GM06990 (cell line): ENCODE data around the gene ABHD17A.

ENCODE experiments used
- DNase-seq: peaks from one replicate; pipeline ENCODE4 v3.0.0-alpha.2; 2011; ENCODE audit not compliant: insufficient read length; ENCODE audit errors: extremely low read depth
- H3K27me3 ChIP-seq: replicated peaks from 2 replicates; pipeline ENCODE4 v1.6.0; 2011; ENCODE audit warnings: low read length; ENCODE audit not compliant: control insufficient read depth, insufficient read depth
- H3K36me3 ChIP-seq: 2 replicates; pipeline ENCODE4 v1.5.1; 2011; ENCODE audit warnings: low read length; ENCODE audit not compliant: control insufficient read depth, insufficient read depth
- H3K4me3 ChIP-seq: replicated peaks from 2 replicates; pipeline ENCODE4 v1.5.1; 2011; ENCODE audit warnings: low read depth, mild to moderate bottlenecking, control low read depth, low read length
- TF ChIP-seq, protein P1 (sequence below): IDR thresholded peaks from 2 replicates; pipeline ENCODE4 v1.5.1; 2011; ENCODE audit warnings: low read length, control low read depth, mild to moderate bottlenecking, inconsistent platforms; ENCODE audit not compliant: insufficient read depth, poor library complexity, severe bottlenecking

ABHD17A gene

DNA sequence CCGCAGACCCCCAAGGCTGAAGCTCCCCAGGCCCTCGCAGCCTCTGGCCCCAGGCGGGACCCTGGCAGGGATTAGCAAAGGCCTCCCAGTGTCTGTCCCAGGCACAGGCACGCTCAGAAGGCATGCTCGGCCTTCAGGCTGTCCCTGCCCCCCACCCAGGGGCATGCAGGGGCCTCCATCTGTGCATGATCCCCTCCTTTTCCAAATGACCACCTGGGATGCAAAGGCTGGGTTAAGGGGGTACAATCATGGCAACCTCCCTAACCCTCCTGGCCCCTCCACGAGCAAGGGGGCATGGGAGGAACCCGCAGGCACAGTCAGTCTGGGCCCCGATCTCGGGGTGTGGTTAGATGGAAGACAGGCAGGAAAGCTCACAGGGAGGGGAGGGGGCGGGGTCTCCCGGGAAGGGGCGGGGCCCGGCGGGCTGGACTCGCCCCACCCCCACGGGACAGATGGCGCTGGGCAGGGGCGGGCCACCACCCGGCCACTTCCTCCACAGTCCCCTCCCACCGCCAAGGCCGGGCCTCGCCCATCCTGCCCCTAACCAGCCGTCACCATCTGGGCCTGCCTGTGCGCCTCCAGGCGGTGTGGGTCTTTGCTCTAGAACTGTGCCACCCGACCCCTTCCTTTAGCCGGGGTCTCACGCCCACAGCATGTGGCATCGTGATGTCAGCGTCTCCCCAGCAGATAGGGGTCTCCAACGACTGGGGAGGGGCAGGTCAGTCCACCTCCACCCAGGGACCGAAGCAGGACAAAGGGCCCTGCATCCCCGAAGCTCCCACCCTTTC, 30.1 kb downstream of the ABHD17A start:
- Histone ChIP-seq H3K27me3 (no peaks in the 10 kb centered on the region), H3K4me3 (peak overlapping the region; percentile 75), H3K36me3 (no peaks in the 10 kb centered on the region)
- TF ChIP-seq, protein P1, sequence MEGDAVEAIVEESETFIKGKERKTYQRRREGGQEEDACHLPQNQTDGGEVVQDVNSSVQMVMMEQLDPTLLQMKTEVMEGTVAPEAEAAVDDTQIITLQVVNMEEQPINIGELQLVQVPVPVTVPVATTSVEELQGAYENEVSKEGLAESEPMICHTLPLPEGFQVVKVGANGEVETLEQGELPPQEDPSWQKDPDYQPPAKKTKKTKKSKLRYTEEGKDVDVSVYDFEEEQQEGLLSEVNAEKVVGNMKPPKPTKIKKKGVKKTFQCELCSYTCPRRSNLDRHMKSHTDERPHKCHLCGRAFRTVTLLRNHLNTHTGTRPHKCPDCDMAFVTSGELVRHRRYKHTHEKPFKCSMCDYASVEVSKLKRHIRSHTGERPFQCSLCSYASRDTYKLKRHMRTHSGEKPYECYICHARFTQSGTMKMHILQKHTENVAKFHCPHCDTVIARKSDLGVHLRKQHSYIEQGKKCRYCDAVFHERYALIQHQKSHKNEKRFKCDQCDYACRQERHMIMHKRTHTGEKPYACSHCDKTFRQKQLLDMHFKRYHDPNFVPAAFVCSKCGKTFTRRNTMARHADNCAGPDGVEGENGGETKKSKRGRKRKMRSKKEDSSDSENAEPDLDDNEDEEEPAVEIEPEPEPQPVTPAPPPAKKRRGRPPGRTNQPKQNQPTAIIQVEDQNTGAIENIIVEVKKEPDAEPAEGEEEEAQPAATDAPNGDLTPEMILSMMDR: peak; percentile 15
- DNase-seq: peak; percentile 88

DNA sequence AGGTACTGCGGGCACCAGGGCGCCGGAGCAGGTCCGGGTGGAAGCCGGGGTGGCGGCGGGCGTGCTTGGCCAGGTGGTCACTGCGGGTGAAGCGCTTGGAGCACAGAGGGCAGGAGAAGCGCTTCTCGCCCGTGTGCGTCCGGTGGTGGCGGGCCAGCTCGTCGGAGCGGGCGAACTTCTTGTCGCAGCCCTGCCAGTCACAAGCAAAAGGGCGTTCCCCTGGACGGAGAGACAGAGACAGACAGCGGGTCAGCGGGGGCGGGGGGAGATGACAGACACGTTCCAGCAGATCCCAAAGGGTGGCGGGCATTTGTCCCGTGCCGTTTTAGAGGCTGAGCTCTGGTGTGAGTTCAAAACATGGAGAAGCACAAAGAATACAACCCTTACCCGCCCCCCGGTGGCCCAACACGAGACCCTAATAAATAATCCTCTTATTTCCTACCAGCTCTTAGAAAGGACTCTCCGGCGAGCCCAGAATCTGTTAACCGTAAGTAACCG, 30.7 kb downstream of the ABHD17A start:
- Histone ChIP-seq H3K27me3 (no peaks in the 10 kb centered on the region), H3K36me3 (no peaks in the 10 kb centered on the region), H3K4me3 (no peak overlapping the region)
- no peak for DNase-seq
- TF ChIP-seq, protein P1: no peak

GRCh38 chr19:1854039-1854541, 31.2 kb downstream of the ABHD17A start:
- TF ChIP-seq, protein P1: no peak
- H3K27me3 ChIP-seq: no peaks in the 10 kb centered on the region
- no peaks in the 10 kb centered on the region for H3K36me3 ChIP-seq
- DNase-seq: no peak
- no peak overlapping the region for H3K4me3 ChIP-seq

GRCh38 chr19:1853295-1854038, 31.8 kb downstream of the ABHD17A start:
- H3K36me3 ChIP-seq: no peaks in the 10 kb centered on the region
- no peaks in the 10 kb centered on the region for H3K27me3 ChIP-seq
- H3K4me3 ChIP-seq: no peak overlapping the region; the same call in 1 of the 2 replicates
- TF ChIP-seq, protein P1: peak; percentile 98
- DNase-seq: peak; percentile 88

- Histone ChIP-seq H3K36me3 (no peaks in the 10 kb centered on the region), H3K4me3 (no peak overlapping the region)
Observed at GRCh38 chr19:1852581-1853128, 32.6 kb downstream of the ABHD17A start.

More at GRCh38 chr19:1852581-1853128, 32.6 kb downstream of the ABHD17A start:
- no peak for DNase-seq
- TF ChIP-seq, protein P1: no peak
- no peaks in the 10 kb centered on the region for H3K27me3 ChIP-seq
